ENCODE results near the gene L3MBTL3. TPM values are rescaled to one million over a fixed set of nuclear protein-coding genes. Genes with fewer than 3 reads are reported as not detected.

Gene L3MBTL3
- total RNA-seq, 1 donor from 2014 or later: 22.2 TPM

DNA sequence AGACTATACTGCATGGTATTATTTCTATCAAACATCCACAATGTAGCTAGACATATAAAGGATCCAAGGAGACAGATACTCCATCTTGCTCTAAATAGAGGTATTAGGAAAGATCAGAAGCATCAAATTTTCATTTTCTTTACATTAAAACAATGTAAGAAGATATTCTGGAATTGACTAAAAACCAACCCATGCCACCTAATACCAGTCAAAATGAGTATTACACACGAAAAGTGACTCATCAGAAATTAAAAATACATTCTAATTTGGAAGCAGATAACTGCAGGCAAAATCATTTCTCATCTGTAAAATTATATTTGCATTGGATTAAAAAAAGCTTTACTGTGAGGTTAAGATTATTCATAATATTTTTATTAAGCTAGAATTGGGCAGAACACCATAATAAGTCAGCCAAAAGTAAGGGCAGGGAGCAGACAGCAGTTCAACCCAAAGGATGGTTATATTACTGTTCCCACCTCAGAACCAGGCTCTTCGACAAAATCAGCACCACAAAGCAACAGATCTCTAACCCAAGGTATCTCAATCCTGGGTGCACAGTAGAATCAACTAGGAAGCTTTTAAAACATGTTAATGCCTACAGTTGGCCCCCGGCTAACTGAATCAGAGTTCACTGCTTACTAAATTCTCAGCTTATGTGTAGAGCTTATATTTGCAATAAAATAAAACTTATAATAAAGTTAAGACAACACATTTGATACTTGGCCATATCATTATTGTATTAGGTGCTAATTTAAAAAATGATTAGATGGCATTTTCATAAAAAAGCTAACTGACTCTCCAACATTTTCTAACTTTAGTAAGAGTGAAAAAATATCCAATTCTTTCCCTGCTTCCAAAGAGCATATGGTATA is 169.2 kb downstream of the L3MBTL3 start:
- no peaks in the 10 kb centered on the region for H3K27me3 Mint-ChIP-seq (ENCODE audit: low read depth, unreplicated experiment)
- FAIRE-seq: no peak
- no peaks in the 10 kb centered on the region for H3K9me3 Mint-ChIP-seq (ENCODE audit: unreplicated experiment)

DNA sequence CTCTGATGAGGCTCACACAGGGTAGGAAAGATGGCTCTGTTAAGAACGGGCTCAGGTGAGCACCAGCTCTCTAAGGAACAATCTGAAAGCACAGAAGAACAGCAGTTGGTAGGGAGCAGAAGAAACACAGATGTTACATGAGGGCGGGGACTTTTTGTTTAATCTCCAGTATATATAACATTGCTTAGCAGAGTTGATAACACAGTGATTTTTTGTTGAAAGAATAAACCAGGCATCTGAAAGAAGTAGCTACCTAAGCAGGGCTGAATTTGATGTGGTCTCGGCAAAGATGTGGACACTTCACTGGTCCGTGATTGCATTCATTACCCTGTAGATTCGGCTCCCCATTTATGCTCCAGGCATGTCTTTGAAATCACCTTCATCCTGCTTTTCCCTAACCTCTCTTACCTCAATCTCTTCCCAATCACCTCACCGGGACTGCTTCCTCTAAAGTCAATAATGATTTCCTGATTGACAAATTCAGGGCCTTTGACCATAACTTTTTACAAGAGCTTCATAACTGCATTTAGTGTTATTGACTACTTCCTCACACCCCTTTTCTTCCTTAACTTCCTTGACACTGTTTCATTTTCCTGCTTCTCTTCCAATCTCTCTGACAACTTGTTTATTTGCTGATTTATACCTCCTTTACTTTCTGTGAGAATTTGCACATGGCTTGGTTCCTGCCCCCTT is 170.0 kb downstream of the L3MBTL3 start:
- H3K79me2 ChIP-seq (ENCODE audit: insufficient read depth, low read length): no peaks in the 10 kb centered on the region
- Mint-ChIP-seq H3K9me3 (ENCODE audit: unreplicated experiment) (peaks cover 4% of the 10 kb centered on the region), H3K36me3 (ENCODE audit: low read depth, unreplicated experiment) (no peaks in the 10 kb centered on the region), H3K27ac (ENCODE audit: unreplicated experiment) (no peak overlapping the region), H3K4me3 (ENCODE audit: unreplicated experiment) (no peak overlapping the region), H3K4me1 (ENCODE audit: low read depth, unreplicated experiment) (no peaks in the 10 kb centered on the region), H3K27me3 (ENCODE audit: low read depth, unreplicated experiment) (no peaks in the 10 kb centered on the region)
- H3K27me3 ChIP-seq (ENCODE audit: insufficient read depth, low read length): no peaks in the 10 kb centered on the region
- H3K9me3 ChIP-seq (ENCODE audit: insufficient read depth, low read depth, low read length): no peaks in the 10 kb centered on the region
- FAIRE-seq (no peak), DNase-seq (ENCODE audit: low read depth) (no peak)
- H3K27ac ChIP-seq (ENCODE audit: low read depth, low read length): no peak overlapping the region
- H3K36me3 ChIP-seq (ENCODE audit: insufficient read depth, low read length): no peaks in the 10 kb centered on the region
- H3K4me3 ChIP-seq (ENCODE audit: insufficient read depth, low read depth, low read length): no peak overlapping the region
- no peak overlapping the region for H3K9ac ChIP-seq (ENCODE audit: low read length)
- no peak overlapping the region for H2AFZ ChIP-seq (ENCODE audit: low read depth, low read length)
- no peak for TF ChIP-seq EZH2 (IDR thresholded peaks at IDR 0.05; ENCODE audit: insufficient read depth, low read length)
- TF ChIP-seq, protein P1, sequence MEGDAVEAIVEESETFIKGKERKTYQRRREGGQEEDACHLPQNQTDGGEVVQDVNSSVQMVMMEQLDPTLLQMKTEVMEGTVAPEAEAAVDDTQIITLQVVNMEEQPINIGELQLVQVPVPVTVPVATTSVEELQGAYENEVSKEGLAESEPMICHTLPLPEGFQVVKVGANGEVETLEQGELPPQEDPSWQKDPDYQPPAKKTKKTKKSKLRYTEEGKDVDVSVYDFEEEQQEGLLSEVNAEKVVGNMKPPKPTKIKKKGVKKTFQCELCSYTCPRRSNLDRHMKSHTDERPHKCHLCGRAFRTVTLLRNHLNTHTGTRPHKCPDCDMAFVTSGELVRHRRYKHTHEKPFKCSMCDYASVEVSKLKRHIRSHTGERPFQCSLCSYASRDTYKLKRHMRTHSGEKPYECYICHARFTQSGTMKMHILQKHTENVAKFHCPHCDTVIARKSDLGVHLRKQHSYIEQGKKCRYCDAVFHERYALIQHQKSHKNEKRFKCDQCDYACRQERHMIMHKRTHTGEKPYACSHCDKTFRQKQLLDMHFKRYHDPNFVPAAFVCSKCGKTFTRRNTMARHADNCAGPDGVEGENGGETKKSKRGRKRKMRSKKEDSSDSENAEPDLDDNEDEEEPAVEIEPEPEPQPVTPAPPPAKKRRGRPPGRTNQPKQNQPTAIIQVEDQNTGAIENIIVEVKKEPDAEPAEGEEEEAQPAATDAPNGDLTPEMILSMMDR (IDR thresholded peaks at IDR 0.05; ENCODE audit: insufficient read depth, low read depth, low read length): no peak
- H3K4me1 ChIP-seq (ENCODE audit: insufficient read depth, low read length): no peaks in the 10 kb centered on the region
- H4K20me1 ChIP-seq (ENCODE audit: insufficient read depth, low read length): no peaks in the 10 kb centered on the region
- no peak overlapping the region for H3K4me2 ChIP-seq (ENCODE audit: low read length)

More for the DNA sequence above, 169.2 kb downstream of the L3MBTL3 start:
- no peak overlapping the region for H3K4me2 ChIP-seq (ENCODE audit: low read length)
- no peak overlapping the region for H2AFZ ChIP-seq (ENCODE audit: low read depth, low read length)
- Mint-ChIP-seq H3K36me3 (ENCODE audit: low read depth, unreplicated experiment) (no peaks in the 10 kb centered on the region), H3K27ac (ENCODE audit: unreplicated experiment) (no peak overlapping the region), H3K4me1 (ENCODE audit: low read depth, unreplicated experiment) (no peaks in the 10 kb centered on the region), H3K4me3 (ENCODE audit: unreplicated experiment) (no peak overlapping the region)
- no peaks in the 10 kb centered on the region for H3K79me2 ChIP-seq (ENCODE audit: insufficient read depth, low read length)
- H3K4me1 ChIP-seq (ENCODE audit: insufficient read depth, low read length): no peaks in the 10 kb centered on the region
- TF ChIP-seq, protein P1 (IDR thresholded peaks at IDR 0.05; ENCODE audit: insufficient read depth, low read depth, low read length): no peak
- TF ChIP-seq EZH2 (IDR thresholded peaks at IDR 0.05; ENCODE audit: insufficient read depth, low read length): no peak
- no peaks in the 10 kb centered on the region for H3K36me3 ChIP-seq (ENCODE audit: insufficient read depth, low read length)
- no peak for DNase-seq (ENCODE audit: low read depth)
- no peak overlapping the region for H3K4me3 ChIP-seq (ENCODE audit: insufficient read depth, low read depth, low read length)
- no peak overlapping the region for H3K9ac ChIP-seq (ENCODE audit: low read length)
- no peak overlapping the region for H3K27ac ChIP-seq (ENCODE audit: low read depth, low read length)
- no peaks in the 10 kb centered on the region for H3K27me3 ChIP-seq (ENCODE audit: insufficient read depth, low read length)
- no peaks in the 10 kb centered on the region for H4K20me1 ChIP-seq (ENCODE audit: insufficient read depth, low read length)
- H3K9me3 ChIP-seq (ENCODE audit: insufficient read depth, low read depth, low read length): no peaks in the 10 kb centered on the region

Measured in astrocyte (in vitro differentiated cells and primary cell).